Ecto neural progenitor cell (in vitro differentiated cells): ENCODE measurements around the gene SETX.
"Not testable (repeated sequence)": the region's sequence is repeated elsewhere in the genome, so short reads cannot be mapped to it uniquely, and the experiment has no call there.

ENCODE experiments used
- DNase-seq: peaks from one replicate; pipeline ENCODE4 v3.0.0-alpha.2; 2018; ENCODE audit warnings: low spot score

Gene SETX

GRCh38 chr9:132283165-132283564 lies 71.6 kb downstream of the SETX start:
- no peak for DNase-seq

DNA sequence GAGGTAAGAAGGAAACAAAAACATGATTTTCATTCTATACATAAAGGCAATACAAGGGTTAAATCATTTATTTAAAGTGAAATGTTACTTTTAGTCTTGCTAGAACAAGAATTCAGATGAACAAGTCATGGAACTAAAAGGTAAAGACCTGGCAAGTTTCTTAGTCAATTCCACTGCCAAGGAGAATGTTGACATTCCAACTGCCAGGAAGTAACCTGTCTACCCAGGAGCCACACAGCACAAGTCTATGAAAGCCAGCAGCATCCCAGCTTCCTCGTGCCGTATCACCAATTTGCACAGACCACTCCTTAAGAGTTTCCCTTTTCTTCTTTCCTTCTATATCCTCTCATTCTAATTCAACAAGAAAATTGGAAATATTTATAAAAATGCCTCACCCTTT lies 79.9 kb downstream of the SETX start:
- DNase-seq, result no peak

GRCh38 chr9:132269704-132270516 lies 84.9 kb downstream of the SETX start:
- not testable (repeated sequence) for DNase-seq

GRCh38 chr9:132268725-132269352 lies 85.9 kb downstream of the SETX start:
- peak; percentile 77 for DNase-seq

DNA sequence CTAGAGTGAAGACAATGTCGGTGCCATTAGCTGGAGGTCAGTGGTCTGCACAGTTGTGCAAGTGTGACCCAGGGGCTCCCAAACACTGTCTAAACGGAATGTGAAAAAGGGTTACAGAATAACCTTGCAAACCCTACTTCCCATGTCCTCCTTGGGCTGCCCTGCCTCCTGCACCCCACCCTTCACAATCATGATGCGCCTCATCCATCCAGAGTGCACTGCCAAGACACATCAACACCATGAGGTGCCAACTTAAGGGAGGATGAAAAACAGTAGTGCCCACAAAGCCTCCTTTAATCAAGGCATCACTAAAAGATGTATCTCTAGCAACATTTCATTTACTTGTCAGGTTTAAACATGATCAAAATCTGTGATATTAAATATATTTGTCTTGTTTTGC lies 87.1 kb downstream of the SETX start:
- DNase-seq, result no peak

DNA sequence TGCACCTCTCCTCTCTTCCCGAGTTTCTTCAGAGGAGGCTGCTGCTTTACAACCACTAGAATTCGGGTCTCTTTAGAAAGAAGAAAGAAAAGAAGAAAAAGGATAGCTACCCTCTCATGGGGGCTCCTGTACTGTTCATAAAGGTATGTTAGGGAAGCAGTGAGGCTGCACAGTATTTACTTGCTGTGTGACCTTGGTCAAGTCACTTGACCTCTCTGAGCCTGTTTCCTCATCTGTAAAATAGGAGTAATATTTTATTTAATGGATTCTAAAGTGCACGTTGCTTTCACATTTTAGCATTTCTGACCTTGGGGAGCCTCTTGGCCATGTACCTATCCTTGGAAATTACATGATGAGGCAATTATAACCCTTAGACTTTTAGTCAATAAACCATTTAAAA lies 88.8 kb downstream of the SETX start:
- DNase-seq, result no peak

DNA sequence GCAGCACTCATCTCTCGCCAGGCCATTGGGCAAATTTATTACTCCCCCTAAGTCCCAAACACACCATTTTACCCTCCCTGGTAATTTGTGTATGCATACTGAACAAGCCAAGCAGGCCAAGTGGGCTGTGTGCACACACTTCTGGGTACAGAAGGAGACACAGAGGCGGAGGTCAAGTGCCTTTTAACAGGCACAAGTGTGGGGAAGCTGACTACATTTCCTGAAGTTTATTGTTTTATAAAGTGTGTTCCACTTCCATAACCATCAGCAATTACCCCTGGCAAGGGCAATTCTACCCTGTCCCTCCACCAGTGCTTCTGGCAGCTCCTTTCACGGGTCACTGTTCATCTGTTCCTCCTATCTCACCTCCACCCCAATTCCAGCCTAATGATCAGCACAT lies 93.9 kb downstream of the SETX start:
- DNase-seq, result no peak

GRCh38 chr9:132250324-132251262 lies 104.2 kb downstream of the SETX start:
- no peak for DNase-seq

- DNase-seq, result no peak
These were observed 105.1 kb downstream of the SETX start for GRCh38 chr9:132249690-132250089.

GRCh38 chr9:132249123-132249522 lies 105.7 kb downstream of the SETX start:
- DNase-seq, result no peak

DNA sequence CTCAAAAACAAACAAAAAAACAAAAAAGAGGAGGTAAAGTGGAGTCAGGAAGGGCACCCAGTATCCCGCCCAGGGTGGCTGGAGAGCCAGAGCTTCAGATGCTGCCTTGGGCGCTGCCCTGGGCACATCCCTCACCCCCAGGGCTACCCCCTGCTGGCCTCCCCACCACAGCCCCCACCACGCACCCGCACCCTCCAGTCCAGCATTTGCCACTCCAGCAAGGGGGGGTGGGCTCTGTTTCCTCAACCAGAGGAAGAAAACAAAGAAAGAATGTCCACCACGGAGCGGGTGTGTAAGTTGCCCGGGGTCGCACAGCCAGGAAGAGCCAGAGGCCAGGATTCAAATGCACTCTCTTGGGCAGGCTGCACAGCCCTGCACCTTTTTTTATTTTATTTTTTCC lies 106.8 kb downstream of the SETX start:
- DNase-seq, result no peak

DNA sequence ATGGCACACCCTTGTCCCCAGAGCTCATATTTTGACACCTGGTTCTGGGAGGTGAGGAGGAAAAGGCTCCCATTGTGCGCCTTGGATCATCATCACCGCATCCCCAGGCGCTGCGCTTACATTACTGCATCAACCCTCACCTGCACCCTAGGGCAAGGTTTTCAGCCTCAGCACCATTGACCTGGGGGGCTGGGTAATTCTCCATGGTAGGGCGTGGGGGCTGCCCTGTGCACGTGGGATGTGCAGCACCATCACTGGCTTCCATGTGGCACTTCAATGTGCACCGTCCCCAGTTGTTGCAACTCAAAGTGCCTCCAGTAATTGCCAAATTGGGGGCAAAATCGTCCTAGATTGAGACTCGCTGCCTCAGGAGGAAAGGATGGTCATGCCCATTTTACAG lies 109.3 kb downstream of the SETX start:
- no peak for DNase-seq

DNA sequence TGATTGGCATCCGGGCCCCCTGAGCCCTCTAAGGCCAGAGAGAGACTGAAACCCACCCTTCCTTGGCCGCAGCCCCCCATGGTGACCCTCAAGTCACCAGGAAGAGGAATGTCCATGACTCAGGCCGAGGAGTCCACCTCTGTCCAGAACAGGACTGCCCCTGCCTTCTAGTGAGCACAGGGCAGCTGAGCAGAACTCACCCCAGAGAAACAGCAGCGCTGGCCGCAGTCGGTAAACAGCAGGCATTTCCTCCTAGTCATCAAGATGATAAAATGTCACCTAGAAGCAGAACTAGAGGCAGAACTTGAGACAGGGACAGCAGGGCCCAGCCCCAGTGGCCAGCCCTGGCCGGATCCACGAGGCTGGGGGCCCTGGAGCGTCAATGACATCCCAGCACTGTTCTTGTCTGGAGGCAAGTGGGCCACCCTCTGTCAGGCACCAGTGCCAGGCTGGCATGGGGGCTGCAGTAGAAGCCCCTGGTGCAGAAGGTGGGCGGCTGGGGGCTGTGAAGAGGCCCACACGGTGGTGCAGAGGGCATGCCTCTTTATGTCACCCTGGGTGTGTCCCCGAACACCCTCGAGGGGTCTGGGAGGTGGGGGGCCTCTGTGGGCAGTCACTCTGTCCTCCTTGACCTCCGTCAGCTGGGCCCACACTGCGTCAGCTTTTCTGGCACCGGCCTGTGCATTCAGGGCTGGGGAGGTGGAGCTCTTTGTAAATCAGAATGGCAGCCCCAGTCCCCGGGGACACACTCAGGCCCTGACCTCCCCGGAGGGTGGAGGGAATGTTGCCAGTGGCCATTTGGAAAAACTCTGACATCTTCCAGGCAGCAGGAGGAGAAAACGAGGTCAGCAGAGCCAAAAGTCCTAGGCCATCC lies 110.0 kb downstream of the SETX start:
- no peak for DNase-seq

GRCh38 chr9:132243156-132244074 lies 111.4 kb downstream of the SETX start:
- DNase-seq, result no peak

DNA sequence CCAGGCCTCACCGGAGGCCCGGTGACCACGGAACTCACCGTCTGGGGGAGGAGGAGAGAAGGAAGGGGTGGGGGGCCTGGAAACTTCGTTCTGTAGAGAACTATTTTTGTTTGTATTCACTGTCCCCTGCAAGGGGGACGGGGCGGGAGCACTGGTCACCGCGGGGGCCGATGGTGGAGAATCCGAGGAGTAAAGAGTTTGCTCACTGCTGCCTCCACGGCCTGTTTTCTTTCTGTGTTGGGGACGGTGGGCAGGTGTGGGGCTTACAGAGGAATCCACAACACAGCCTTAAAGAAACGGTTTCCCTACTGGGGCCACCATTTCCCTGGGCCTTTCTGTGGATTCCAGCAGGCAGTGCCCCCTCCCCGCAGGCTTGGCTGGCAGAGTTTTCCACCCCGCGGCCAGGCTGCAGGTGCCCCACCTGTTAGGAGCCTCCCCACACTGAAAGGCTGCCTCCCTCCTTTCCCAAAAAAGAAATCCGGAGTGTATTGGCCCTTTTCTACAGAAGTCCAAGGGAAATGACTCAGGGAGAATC lies 112.1 kb downstream of the SETX start:
- no peak for DNase-seq

DNA sequence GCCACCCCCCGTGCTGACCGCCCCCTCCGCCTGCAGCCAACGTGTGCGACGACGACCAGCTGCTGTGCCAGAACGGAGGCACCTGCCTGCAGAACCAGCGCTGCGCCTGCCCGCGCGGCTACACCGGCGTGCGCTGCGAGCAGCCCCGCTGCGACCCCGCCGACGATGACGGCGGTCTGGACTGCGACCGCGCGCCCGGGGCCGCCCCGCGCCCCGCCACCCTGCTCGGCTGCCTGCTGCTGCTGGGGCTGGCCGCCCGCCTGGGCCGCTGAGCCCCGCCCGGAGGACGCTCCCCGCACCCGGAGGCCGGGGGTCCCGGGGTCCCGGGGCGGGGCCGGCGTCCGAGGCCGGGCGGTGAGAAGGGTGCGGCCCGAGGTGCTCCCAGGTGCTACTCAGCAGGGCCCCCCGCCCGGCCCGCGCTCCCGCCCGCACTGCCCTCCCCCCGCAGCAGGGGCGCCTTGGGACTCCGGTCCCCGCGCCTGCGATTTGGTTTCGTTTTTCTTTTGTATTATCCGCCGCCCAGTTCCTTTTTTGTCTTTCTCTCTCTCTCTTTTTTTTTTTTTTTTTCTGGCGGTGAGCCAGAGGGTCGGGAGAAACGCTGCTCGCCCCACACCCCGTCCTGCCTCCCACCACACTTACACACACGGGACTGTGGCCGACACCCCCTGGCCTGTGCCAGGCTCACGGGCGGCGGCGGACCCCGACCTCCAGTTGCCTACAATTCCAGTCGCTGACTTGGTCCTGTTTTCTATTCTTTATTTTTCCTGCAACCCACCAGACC lies 112.8 kb downstream of the SETX start:
- DNase-seq, result no peak

- no peak for DNase-seq
These were observed 113.3 kb downstream of the SETX start for GRCh38 chr9:132241483-132241839.

DNA sequence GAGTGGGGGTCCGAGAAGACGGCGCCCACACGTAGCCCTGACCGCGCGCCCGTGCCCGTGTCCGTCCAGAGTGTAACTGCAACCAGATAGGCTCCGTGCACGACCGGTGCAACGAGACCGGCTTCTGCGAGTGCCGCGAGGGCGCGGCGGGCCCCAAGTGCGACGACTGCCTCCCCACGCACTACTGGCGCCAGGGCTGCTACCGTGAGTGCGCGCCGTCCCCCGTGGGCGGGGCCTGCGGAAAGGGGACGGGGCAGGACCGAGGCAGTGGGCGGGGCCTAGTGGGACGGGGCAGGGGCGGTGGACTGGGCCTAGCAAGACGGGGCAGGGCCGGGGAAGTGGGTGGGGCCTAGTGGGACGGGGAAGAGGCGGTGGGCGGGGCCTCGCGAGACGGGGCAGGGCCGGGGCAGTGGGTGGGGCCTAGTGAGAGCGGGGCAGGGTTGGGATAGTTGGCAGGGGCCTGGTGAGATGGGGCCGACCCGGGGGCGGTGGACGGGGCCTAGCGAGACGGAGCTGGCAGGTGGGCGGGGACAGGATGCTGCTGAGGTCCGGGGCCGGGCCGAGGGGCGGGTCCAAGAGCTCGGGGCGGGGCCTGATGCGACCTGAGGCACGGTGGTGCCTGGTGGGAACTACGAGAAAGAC lies 113.8 kb downstream of the SETX start:
- DNase-seq, result peak; percentile 100
